SK-N-SH (cell line): ENCODE data around the gene DLL4. TPM values are rescaled to one million over a fixed set of nuclear protein-coding genes. Genes with fewer than 3 reads are reported as not detected.

Experiments used
- CTCF ChIA-PET: fragments of 300-600, 350-600 bp; formaldehyde crosslinking; extraction: SDS; loops from one replicate; lab custom pipeline; 2021; lab: Yijun Ruan, JAX
- POLR2A ChIA-PET: fragments of 350-600 bp; sonication (Branson Sonifier 250); formaldehyde crosslinking; extraction: SDS; loops from one replicate; lab custom pipeline; 2020; ENCODE audit warnings: antibody characterized with exemption, inconsistent platforms; lab: Yijun Ruan, JAX
- DNase-seq: peaks from one replicate; pipeline ENCODE4 v3.0.0; 2012
- H2AFZ ChIP-seq: fragments of 200-600 bp; sonication (generic); 2 replicates; pipeline ENCODE4 v1.8.1; 2016; ENCODE audit warnings: antibody characterized with exemption, mild to moderate bottlenecking, low read depth
- H3F3A ChIP-seq: fragments of 200-600 bp; sonication (generic); replicated peaks from 2 replicates; pipeline ENCODE3; 2016; ENCODE audit warnings: antibody characterized with exemption, mild to moderate bottlenecking; ENCODE audit not compliant: insufficient read depth
- H3K27ac ChIP-seq, 2 experiments: fragments of 200-500 bp in 1 of 2; fragments of 200-600 bp in 1 of 2; sonication (Bioruptor generic) in 1 of 2; sonication (generic), shearing (Covaris generic) in 1 of 2; 2 replicates each; pipeline versions ENCODE4 v1.5.1 to v1.6.1; 2014 to 2016; ENCODE audit warnings: low read depth in 2 of 2, inconsistent platforms in 1 of 2, low read length in 1 of 2, mild to moderate bottlenecking in 1 of 2, mixed read lengths in 1 of 2
- H3K27me3 ChIP-seq: fragments of 200-600 bp; sonication (generic), shearing (Covaris generic); 2 replicates; pipeline ENCODE4 v1.6.1; 2016; ENCODE audit warnings: mixed run types; ENCODE audit not compliant: insufficient read depth
- H3K36me3 ChIP-seq, 2 experiments: fragments of 200-500 bp in 1 of 2; fragments of 200-600 bp in 1 of 2; sonication (Bioruptor generic) in 1 of 2; sonication (generic) in 1 of 2; replicated peaks in 1 of 2; 2 replicates each; pipeline versions ENCODE3 to v1.5.1; 2014 to 2016; ENCODE audit warnings: low read length in 1 of 2, mild to moderate bottlenecking in 1 of 2; ENCODE audit not compliant: insufficient read depth in 2 of 2, control insufficient read depth in 1 of 2
- H3K4me1 ChIP-seq, 2 experiments: fragments of 200-500 bp in 1 of 2; fragments of 200-600 bp in 1 of 2; sonication (Bioruptor generic) in 1 of 2; sonication (generic), shearing (Covaris generic) in 1 of 2; 2 replicates each; pipeline versions ENCODE4 v1.5.1 to v1.6.1; 2014 to 2016; ENCODE audit warnings: low read depth in 1 of 2, low read length in 1 of 2, mixed run types in 1 of 2; ENCODE audit not compliant: insufficient read depth in 2 of 2, control insufficient read depth in 1 of 2
- H3K4me2 ChIP-seq: fragments of 200-600 bp; sonication (generic), shearing (Covaris generic); 2 replicates; pipeline ENCODE4 v1.6.1; 2017; ENCODE audit warnings: mixed run types
- H3K4me3 ChIP-seq, 2 experiments: fragments of 200-500 bp in 1 of 2; fragments of 200-600 bp in 1 of 2; sonication (Bioruptor generic) in 1 of 2; sonication (generic), shearing (Covaris generic) in 1 of 2; 2 replicates each; pipeline versions ENCODE4 v1.5.1 to v1.8.1; 2014 to 2016; ENCODE audit warnings: low read depth in 2 of 2, inconsistent platforms in 1 of 2, low read length in 1 of 2, mild to moderate bottlenecking in 1 of 2, mixed read lengths in 1 of 2, moderate library complexity in 1 of 2
- H3K79me2 ChIP-seq: fragments of 200-600 bp; sonication (generic); 2 replicates; pipeline ENCODE4 v1.8.1; 2017; ENCODE audit warnings: mild to moderate bottlenecking; ENCODE audit not compliant: insufficient read depth
- H3K9ac ChIP-seq: fragments of 200-600 bp; sonication (generic); 2 replicates; pipeline ENCODE4 v1.6.1; 2017; ENCODE audit warnings: mixed run types
- H3K9me2 ChIP-seq: fragments of 200-600 bp; sonication (generic); 2 replicates; pipeline ENCODE4 v1.6.1; 2017; ENCODE audit warnings: mixed run types
- H3K9me3 ChIP-seq: fragments of 200-600 bp; sonication (generic); 2 replicates; pipeline ENCODE4 v1.6.1; 2017; ENCODE audit warnings: mixed run types, mild to moderate bottlenecking, moderate library complexity
- H4K20me1 ChIP-seq: fragments of 200-600 bp; sonication (generic); 2 replicates; pipeline ENCODE4 v1.6.1; 2017; ENCODE audit warnings: mild to moderate bottlenecking, mixed run types; ENCODE audit not compliant: insufficient read depth
- EP300 ChIP-seq, 2 experiments: IDR thresholded peaks; 2 replicates each; pipeline versions ENCODE4 v1.4.0 to v1.6.1; 2012; ENCODE audit warnings: borderline replicate concordance in 1 of 2, low read depth in 1 of 2, low read length in 1 of 2
- EZH2phosphoT487 ChIP-seq: fragments of 200-600 bp; sonication (generic); IDR thresholded peaks from 2 replicates; pipeline ENCODE4 v1.6.1; 2017; ENCODE audit warnings: low read depth, mixed run types, mild to moderate bottlenecking, antibody characterized with exemption, moderate library complexity, borderline replicate concordance
- FOSL2 ChIP-seq: IDR thresholded peaks from 2 replicates; pipeline ENCODE4 v1.4.0; 2012; ENCODE audit warnings: low read depth, mild to moderate bottlenecking, moderate library complexity, borderline replicate concordance
- FOXJ3 ChIP-seq: sonication (generic); formaldehyde crosslinking; IDR thresholded peaks from 2 replicates; pipeline ENCODE4 v1.5.1; 2020; ENCODE audit warnings: mild to moderate bottlenecking, missing genetic modification reagents
- FOXM1 ChIP-seq: IDR thresholded peaks from 2 replicates; pipeline ENCODE4 v1.4.0; 2012; ENCODE audit warnings: low read depth, mild to moderate bottlenecking
- GATA2 ChIP-seq: sonication (generic); formaldehyde crosslinking; IDR thresholded peaks from 2 replicates; pipeline ENCODE4 v1.5.0; 2020; ENCODE audit warnings: mild to moderate bottlenecking, missing genetic modification reagents
- MEF2A ChIP-seq: IDR thresholded peaks from 2 replicates; pipeline ENCODE4 v1.4.0; 2012; ENCODE audit warnings: low read depth, borderline replicate concordance
- NRF1 ChIP-seq: IDR thresholded peaks from 2 replicates; pipeline ENCODE4 v1.6.1; 2012; ENCODE audit warnings: low read depth, mild to moderate bottlenecking, low read length
- POLR2AphosphoS5 ChIP-seq: IDR thresholded peaks from 2 replicates; pipeline ENCODE4 v1.6.1; 2012; ENCODE audit warnings: low read depth, low read length
- RCOR1 ChIP-seq: fragments of 150-350 bp; IDR thresholded peaks from 2 replicates; pipeline ENCODE4 v1.6.1; 2017; ENCODE audit warnings: antibody characterized with exemption, low read length
- RXRA ChIP-seq: IDR thresholded peaks from 2 replicates; pipeline ENCODE4 v1.4.0; 2012; ENCODE audit warnings: low read depth, mild to moderate bottlenecking, borderline replicate concordance
- TAF1 ChIP-seq: IDR thresholded peaks from 2 replicates; pipeline ENCODE4 v1.6.1; 2012; ENCODE audit warnings: low read depth, mild to moderate bottlenecking, low read length, moderate library complexity, borderline replicate concordance
- TCF12 ChIP-seq: IDR thresholded peaks from 2 replicates; pipeline ENCODE4 v1.4.0; 2012
- WGBS: methylation state at CpG from one replicate; pipeline ENCODE4 v1.1.6; 2017; ENCODE audit warnings: low lambda C conversion rate; 5-methylcytosine and 5-hydroxymethylcytosine counted together
- polyA plus RNA-seq, 3 experiments: library from polyadenylated mRNA; depleted of rRNA; stranded (reverse); fragments of >200 nt; gene quantifications; 2 replicates each; pipeline ENCODE4 v1.2.3, GENCODE V29; 2012
- TF ChIP-seq, protein P1 (sequence below): IDR thresholded peaks from 2 replicates; pipeline ENCODE4 v1.4.0; 2012; ENCODE audit warnings: low read depth, borderline replicate concordance
- TF ChIP-seq, protein P2 (sequence below): fragments of 200-600 bp; sonication (generic); IDR thresholded peaks from 2 replicates; pipeline ENCODE4 v1.6.1; 2017; ENCODE audit warnings: antibody characterized with exemption, mild to moderate bottlenecking, moderate library complexity
- TF ChIP-seq, protein P3 (sequence below): fragments of 150-350 bp; IDR thresholded peaks from 2 replicates; pipeline ENCODE4 v1.6.1; 2016; ENCODE audit warnings: mild to moderate bottlenecking, low read depth, low read length

DLL4 gene
- polyA plus RNA-seq, 1 of the 3 experiments (the other 2 are of a cell fraction), result 0.03 TPM

DNA sequence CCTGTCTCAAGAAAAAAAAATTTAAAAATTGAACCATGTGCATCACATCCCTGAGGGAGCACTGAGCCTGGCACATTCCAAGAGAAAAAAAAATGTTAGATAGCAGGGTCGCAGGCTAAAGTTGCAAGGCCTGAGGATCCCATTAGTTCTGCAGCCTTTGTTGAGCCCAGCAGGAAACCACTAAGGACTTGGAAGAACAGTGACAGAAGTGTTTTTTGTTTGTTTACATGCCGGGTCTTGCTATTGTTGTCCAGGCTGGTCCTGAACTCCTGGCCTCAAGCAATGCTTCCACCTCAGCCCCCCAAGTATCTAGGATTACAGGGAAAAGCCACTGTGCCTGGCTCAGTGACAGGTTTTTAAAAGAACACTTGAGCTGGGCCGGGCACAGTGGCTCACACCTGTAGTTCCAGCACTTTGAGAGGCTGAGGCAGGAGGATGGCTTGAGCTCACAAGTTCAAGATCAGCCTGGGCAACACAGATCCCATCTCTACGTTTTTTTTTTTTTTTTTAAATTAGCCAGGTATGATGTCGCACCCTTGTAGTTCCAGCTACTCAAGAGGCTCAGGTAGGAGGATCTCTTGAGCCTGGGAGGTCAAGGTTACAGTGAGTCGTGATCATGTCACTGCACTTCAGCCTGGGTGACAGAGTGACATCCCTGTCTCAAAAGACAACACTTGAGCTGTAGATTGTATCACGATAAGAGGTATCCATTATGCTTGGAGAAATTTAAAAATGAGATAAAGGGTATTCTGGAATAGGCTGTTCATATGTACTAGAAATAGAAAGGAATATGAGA is 39.3 kb downstream of the DLL4 start:
- DNase-seq, result no peak
- H3K79me2 ChIP-seq, result no peaks in the 10 kb centered on the region
- no peak overlapping the region for H3K27ac ChIP-seq
- TF ChIP-seq, protein P1, sequence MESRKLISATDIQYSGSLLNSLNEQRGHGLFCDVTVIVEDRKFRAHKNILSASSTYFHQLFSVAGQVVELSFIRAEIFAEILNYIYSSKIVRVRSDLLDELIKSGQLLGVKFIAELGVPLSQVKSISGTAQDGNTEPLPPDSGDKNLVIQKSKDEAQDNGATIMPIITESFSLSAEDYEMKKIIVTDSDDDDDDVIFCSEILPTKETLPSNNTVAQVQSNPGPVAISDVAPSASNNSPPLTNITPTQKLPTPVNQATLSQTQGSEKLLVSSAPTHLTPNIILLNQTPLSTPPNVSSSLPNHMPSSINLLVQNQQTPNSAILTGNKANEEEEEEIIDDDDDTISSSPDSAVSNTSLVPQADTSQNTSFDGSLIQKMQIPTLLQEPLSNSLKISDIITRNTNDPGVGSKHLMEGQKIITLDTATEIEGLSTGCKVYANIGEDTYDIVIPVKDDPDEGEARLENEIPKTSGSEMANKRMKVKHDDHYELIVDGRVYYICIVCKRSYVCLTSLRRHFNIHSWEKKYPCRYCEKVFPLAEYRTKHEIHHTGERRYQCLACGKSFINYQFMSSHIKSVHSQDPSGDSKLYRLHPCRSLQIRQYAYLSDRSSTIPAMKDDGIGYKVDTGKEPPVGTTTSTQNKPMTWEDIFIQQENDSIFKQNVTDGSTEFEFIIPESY, result no peak
- TF ChIP-seq FOXM1 (no peak), TAF1 (no peak), POLR2AphosphoS5 (no peak), FOXJ3 (no peak), EZH2phosphoT487 (no peak)
- TF ChIP-seq, protein P2, sequence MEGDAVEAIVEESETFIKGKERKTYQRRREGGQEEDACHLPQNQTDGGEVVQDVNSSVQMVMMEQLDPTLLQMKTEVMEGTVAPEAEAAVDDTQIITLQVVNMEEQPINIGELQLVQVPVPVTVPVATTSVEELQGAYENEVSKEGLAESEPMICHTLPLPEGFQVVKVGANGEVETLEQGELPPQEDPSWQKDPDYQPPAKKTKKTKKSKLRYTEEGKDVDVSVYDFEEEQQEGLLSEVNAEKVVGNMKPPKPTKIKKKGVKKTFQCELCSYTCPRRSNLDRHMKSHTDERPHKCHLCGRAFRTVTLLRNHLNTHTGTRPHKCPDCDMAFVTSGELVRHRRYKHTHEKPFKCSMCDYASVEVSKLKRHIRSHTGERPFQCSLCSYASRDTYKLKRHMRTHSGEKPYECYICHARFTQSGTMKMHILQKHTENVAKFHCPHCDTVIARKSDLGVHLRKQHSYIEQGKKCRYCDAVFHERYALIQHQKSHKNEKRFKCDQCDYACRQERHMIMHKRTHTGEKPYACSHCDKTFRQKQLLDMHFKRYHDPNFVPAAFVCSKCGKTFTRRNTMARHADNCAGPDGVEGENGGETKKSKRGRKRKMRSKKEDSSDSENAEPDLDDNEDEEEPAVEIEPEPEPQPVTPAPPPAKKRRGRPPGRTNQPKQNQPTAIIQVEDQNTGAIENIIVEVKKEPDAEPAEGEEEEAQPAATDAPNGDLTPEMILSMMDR, result no peak
- H3K4me1 ChIP-seq, result peaks cover 0 to 9% of the 10 kb centered on the region in 2 experiments; a peak in 1 of 4 replicates
- no peak overlapping the region for H3K9ac ChIP-seq
- H3K4me2 ChIP-seq, result no peak overlapping the region
- WGBS, result 80% methylated on average over 7 of the region's 7 CpGs
- no peak overlapping the region for H2AFZ ChIP-seq
- H3K36me3 ChIP-seq, result no peaks in the 10 kb centered on the region
- no peaks in the 10 kb centered on the region for H3K9me2 ChIP-seq
- H3K4me3 ChIP-seq, result no peak overlapping the region
- ChIA-PET CTCF (interaction anchor here (1.4 to 3.3 kb wide), 3 partner anchors 26 to 63 kb away, joined by 3 to 10 read pairs (median 7); no protein-coding TSS in a partner anchor), POLR2A (interaction anchor here (0.7 kb wide), 1 partner anchor 9 kb away, joined by 8 read pairs; no protein-coding TSS in a partner anchor)
- no peaks in the 10 kb centered on the region for H3K27me3 ChIP-seq
- H3K9me3 ChIP-seq, result no peaks in the 10 kb centered on the region
- no peaks in the 10 kb centered on the region for H4K20me1 ChIP-seq
- peaks cover 7% of the 10 kb centered on the region for H3F3A ChIP-seq

DNA sequence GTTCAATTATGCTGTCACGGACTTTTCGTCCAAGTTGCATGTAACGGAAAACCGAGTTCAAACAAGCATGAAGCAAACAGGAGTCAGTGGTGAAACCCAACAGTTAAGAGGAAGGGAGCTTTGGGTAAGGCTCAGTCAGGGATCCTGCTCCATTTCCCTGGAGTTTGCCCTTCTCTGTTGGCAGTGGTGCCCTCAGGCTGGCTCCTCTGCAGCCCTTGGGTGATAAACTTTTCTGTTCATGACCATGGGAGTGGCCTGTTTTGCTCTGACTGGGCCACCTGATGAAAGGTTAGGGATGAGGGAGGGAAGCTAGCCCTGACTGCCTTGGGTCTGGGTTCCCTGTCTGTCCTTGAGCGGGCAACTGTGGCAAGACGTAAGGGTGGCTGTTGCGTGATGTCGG is 40.2 kb downstream of the DLL4 start:
- no peak for TF ChIP-seq EP300 (IDR thresholded peaks at IDR 0.05; ENCODE audit: borderline replicate concordance in 1 of 2, low read depth in 1 of 2, low read length in 1 of 2)
- TF ChIP-seq RCOR1, result no peak
- TF ChIP-seq FOSL2, result no peak
- no peak for TF ChIP-seq MEF2A
- no peak for TF ChIP-seq FOXJ3
- TF ChIP-seq TCF12, result no peak
- no peak for TF ChIP-seq RXRA
- TF ChIP-seq, protein P1, result no peak
- TF ChIP-seq GATA2 (CRISPR knock-in tag), result no peak
- TF ChIP-seq NRF1, result no peak
- TF ChIP-seq, protein P3, sequence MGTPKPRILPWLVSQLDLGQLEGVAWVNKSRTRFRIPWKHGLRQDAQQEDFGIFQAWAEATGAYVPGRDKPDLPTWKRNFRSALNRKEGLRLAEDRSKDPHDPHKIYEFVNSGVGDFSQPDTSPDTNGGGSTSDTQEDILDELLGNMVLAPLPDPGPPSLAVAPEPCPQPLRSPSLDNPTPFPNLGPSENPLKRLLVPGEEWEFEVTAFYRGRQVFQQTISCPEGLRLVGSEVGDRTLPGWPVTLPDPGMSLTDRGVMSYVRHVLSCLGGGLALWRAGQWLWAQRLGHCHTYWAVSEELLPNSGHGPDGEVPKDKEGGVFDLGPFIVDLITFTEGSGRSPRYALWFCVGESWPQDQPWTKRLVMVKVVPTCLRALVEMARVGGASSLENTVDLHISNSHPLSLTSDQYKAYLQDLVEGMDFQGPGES, result no peak
- Histone ChIP-seq H3K4me3 (no peak overlapping the region), H3F3A (peaks cover 7% of the 10 kb centered on the region), H3K9me2 (no peaks in the 10 kb centered on the region), H3K4me2 (no peak overlapping the region), H3K79me2 (no peaks in the 10 kb centered on the region), H3K9me3 (no peaks in the 10 kb centered on the region), H3K36me3 (peaks cover under 1 to 3% of the 10 kb centered on the region in 2 experiments), H3K4me1 (peaks cover 0 to 9% of the 10 kb centered on the region in 2 experiments; a peak in 1 of 4 replicates), H2AFZ (no peak overlapping the region), H4K20me1 (no peaks in the 10 kb centered on the region), H3K9ac (no peak overlapping the region), H3K27ac (no peak overlapping the region), H3K27me3 (no peaks in the 10 kb centered on the region)
- DNase-seq, result no peak
- CTCF ChIA-PET, result interaction anchor here (0.9 to 3.3 kb wide), 3 partner anchors 27 to 64 kb away, joined by 4 to 10 read pairs (median 7); no protein-coding TSS in a partner anchor
- POLR2A ChIA-PET, result no interaction called here
- WGBS, result 97% methylated on average over 8 of the region's 8 CpGs
